A172 (cell line): ENCODE results near the gene MTARC1. TPM values are rescaled to one million over a fixed set of nuclear protein-coding genes. Genes with fewer than 3 reads are reported as not detected.

Experiments
- DNase-seq: peaks from one replicate; pipeline ENCODE4 v3.0.0-alpha.2; 2015; ENCODE audit warnings: low spot score
- total RNA-seq: library from RNA; depleted of rRNA; stranded (reverse); fragments of >200 nt; shearing (Covaris generic); gene quantifications from 2 replicates; pipeline ENCODE4 v1.2.3, GENCODE V29; 2014

The MTARC1 gene
- total RNA-seq, 1 experiment from 2014 or later: not detected

DNA sequence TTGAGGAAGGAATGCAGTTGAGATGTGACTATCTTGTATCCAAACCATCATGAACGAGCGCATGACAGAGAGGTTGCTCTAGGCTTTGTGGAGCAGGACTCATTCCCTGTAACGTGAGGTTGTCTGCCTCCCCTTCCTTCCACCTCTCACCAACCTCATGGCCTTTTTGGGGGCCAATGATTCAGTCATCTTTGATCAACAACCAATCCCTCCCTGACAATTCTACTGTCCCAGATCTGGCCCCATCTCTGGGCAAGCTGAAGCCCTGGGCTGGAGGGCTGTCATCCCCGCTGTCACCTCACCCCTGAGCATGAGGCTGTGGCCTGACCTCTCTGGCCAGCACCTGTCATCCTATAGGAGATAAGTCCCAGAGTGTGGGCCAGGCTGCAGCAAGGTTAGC is 19.7 kb downstream of the MTARC1 start:
- no peak for DNase-seq

DNA sequence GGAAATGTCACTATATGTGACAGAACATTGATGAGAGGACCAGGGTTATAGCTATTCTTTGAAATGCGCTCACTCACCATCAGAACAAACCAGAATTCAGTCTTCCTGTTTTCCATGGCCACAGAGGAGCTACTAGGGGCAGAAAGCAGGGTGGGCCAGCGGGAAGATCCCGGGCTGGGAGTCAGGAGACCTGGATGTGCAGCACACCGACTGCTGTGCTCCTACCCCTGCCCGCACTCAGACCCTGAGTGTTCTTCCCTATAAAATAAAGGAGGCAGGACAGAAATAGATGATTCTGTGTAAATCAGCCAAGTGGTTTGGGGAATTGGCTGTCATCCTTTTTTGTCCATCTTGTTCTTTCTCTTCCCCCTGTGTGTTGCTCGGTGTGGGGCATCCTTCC is 21.0 kb downstream of the MTARC1 start:
- DNase-seq: no peak

DNA sequence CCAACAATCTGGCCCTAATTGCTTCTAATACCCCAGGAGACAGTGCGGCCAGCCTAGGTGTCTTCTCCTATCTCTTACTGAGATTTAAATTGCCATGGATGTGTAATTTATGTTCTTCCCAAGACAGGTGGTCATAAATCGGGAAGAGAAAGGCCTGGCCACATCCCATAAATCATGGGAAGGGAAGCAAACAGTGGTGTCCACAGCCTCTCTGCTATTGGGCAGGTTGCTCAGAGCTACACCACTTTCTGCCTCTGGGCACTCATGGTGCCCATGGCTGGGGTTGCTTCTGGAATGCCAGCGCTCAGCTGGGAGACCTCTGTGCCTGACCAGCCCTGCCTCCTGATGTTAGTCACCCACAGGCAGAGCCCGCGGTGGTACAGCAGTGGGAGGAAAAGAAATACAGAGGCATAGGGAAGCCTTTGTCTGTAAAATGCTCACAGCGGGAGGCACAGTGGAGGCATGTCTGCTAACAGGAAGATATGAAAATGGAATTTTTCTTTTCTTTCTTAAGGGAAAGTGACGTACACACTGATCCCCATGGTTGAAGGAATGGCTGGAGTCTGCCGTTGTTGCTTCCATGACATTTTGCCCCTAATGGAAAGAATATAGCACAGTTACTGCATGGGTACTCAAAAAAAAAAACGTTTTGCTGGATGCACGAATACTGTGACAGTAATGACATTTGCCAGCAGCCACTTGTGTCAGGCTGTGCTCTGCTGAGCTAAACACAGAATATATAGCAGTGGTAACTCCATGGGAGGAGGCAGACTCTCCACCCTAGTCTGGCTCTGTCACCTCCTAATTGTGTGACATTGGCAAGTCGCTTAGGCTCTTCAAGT is 21.9 kb downstream of the MTARC1 start:
- DNase-seq: peak; percentile 95

DNA sequence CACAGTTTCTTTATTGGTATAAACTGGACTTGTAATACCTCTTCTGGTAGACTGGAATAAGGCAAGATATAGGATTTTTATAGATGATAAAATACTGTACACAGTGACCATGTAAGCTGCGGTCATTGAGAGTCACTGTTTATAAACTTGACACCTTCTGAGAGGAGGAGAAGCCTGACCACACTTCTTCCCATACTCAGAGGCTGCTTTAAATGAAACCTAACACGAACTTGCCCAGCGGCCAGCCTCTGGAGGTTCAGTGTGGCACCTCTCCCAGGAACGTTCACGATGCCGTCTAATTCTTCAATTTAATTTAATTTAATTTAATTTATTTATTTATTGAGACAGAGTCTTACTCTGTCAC is 22.5 kb downstream of the MTARC1 start:
- DNase-seq: no peak

DNA sequence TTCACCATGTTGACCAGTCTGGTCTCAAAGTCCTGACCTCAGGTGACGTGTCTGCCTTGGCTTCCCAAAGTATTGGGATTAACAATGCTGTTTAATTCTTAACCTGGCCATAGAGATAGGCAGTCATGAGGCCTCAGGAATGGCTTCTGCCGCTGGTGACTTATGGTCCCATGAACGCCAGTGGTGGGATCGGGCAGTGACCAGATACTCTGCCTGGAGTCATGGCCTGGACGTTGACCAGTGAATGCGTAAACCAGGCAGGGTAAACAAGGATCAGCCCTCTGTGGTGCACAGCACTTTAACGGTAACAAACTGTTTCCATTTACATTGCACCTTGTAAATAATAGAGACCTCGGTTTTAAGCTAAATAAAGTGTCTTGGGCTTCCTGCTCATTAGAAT is 23.0 kb downstream of the MTARC1 start:
- no peak for DNase-seq

DNA sequence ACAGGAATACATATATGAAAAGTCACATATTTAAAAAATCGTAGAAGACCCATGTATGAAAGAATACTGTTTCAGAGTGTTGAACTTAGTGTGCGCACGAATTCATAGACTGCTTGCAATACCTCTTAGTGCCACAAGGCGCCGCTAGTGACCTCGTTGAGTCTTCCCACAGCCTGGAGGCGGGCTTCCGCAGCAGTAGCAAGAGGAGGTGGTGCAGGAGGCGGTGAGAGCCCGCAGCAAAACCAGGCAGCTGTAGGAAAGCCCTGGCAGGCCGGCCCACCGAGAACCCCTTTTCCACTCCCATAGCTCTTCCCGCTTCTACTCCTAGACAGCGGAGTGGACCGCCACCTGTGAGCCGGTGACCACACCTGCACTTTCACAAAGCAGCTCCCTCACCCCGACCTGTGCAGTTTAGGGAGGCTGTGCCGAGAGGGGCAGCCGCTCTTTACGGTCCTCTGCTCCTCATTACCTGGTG is 23.5 kb downstream of the MTARC1 start:
- peak; percentile 79 for DNase-seq

DNA sequence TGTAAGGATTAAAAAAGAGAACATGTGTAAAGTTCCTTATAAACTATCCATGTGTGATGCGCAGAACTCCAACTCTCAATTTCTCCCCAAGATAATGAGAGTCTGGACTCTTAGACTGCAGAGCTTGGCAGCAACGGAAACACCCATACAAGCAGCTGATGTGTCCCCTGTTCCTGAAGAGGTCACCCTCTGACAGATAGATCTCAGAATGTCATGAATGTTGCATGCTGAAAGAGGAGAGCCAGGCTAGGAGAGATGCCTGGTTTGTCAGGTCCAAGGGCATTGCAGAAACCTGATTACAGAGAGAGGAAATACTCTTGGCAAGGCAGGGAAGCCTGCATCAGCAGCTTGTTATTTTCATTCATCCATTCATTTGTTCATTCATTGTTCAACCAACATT is 24.2 kb downstream of the MTARC1 start:
- no peak for DNase-seq

DNA sequence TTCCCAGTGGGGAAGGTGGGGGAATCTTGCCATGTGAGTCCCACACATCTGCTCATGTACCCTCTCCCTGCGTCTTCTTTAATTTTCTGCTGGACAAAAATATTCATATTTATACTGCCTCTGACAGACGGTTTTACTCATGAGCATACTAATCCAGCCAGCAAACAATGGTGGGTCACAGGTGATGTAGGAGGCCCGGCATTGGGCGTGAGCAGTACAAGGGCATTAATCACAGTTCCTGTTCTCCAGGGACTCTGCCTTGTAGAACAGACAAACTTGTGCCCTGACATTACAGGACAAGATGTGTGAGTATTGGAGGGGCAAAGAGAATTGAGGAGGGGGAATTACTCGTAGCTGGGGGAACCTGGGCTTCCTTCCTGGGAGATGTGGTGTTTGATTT is 25.0 kb downstream of the MTARC1 start:
- DNase-seq: no peak

DNA sequence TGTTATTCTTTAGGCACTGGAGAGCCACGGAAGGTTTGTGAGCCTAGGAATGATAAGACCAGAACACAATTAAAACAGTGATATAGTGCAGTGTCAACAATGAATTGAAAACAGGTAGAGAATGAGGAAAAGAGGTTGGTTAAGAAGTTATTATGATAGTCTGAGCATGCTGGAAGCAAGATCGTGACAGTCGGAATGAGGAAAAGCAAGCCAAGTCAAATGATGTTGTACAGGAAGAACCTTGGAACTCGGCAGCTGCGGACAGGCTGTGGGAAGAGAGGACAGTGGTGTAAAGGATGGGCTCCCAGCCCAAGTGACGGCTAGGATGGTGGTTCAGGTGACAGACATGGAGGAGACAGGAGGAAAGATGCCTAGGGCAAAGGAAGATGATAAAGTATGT is 25.6 kb downstream of the MTARC1 start:
- DNase-seq: no peak

DNA sequence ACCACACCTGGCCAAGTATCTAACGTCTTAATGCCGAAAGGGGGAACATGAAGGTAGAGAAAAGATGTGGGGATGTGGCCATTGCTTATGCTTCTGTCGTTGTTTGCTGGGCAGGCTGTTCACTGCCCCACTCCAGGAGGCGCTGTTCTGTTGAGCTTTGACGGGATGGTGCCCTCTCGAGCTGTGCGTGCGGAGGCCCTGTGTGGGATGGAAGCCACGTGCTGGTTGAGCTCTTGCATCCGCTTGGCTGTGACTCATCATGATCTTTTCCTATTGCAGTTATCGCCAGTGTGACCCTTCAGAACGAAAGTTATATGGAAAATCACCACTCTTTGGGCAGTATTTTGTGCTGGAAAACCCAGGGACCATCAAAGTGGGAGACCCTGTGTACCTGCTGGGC is 26.3 kb downstream of the MTARC1 start:
- DNase-seq: no peak

DNA sequence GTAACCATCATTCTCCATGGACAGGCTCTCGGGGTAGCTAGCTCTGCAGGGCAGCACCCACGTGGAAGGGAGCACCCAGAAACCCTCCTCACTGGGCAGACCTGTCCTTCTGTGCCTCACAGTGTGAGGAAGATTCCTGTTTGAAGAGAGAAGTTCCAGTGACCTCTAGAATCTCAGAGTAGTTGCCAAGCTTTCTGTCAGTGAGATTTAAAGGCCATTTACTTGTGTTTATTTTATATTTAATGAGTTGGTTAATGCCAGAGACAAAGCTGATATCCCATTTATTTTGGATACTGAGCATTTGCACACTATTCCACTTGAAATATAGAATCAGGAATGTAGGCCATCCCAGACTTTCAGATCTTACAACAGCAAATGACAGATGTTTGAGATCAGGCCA is 28.7 kb downstream of the MTARC1 start:
- no peak for DNase-seq

DNA sequence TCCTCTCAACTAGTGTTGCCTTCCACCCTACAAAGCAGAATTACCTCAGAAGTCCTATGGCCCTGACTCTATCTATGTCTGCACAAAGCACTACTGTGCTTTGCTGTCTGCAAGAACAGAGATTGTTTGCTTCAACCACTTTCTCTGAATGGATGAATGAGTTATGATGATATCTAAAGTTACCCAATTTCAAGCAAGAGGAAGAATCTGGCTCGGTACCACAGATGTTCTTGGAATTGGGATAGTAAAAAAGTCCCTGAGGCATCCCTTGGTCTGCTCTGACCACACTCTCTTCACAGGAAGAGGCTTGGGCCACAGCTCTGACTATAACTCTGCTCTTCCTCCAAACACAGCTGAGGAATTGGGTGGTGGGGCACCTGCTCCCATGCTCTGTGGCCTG is 31.2 kb downstream of the MTARC1 start:
- no peak for DNase-seq

DNA sequence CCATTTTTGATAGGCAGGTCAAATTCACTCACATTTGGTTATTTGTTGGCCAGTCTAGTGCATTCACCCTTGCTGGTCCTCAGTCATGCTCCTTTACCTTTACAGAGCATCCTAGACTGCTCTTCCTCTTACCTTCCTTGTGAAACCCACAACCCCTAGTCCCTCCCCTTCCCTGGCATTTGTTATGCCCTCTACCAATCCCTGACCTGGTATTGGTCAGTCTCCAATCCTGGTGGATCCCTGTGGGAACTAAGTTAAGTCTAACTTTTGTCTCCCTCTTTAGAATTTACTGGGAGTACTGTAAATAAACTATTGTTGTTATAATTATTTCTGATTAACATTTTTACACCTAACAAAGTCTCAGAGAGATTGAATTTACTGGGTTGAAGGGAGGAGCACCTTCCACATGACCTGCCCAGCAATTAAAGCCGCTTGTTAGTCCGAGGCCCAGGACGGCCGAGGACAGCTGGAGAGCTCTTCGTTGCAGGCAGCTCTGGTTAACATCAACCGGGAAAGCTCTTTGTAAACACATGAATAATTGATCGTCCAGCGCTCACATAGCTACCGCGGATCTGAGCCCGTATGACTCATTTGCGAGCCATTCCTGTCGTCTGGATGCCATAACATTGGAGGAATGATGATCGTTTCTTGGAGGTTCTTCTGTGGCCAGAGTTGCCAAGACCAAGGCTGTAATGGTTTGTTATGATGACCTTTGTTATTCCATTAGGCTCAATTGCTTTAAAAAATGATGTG is 31.9 kb downstream of the MTARC1 start:
- DNase-seq: peak; percentile 77

DNA sequence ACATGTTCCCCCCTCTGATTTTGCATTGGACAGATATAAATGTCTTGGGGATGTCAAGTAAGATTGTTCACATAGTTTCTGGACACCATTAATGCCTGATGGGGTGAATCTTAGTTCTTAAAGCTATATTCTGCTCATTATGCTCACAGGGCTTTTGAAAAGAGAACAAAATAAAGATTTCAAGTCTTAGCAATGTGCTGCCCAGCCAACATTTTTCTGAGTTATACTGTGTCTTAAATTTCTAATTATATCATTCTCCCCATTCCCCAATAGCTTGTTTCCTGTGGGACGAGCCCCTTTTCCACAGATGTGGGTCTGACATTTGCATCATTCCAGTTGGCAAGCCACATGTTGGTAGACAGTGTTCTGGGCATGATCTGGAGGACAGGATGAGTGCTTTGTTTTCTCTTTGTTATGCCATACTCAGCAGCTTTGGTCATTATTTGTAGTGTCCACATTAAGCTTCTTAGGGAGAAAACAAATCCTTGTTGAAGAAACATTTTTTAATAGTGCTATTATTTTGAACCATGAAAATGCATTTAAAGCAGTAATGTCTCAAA is 32.8 kb downstream of the MTARC1 start:
- no peak for DNase-seq

DNA sequence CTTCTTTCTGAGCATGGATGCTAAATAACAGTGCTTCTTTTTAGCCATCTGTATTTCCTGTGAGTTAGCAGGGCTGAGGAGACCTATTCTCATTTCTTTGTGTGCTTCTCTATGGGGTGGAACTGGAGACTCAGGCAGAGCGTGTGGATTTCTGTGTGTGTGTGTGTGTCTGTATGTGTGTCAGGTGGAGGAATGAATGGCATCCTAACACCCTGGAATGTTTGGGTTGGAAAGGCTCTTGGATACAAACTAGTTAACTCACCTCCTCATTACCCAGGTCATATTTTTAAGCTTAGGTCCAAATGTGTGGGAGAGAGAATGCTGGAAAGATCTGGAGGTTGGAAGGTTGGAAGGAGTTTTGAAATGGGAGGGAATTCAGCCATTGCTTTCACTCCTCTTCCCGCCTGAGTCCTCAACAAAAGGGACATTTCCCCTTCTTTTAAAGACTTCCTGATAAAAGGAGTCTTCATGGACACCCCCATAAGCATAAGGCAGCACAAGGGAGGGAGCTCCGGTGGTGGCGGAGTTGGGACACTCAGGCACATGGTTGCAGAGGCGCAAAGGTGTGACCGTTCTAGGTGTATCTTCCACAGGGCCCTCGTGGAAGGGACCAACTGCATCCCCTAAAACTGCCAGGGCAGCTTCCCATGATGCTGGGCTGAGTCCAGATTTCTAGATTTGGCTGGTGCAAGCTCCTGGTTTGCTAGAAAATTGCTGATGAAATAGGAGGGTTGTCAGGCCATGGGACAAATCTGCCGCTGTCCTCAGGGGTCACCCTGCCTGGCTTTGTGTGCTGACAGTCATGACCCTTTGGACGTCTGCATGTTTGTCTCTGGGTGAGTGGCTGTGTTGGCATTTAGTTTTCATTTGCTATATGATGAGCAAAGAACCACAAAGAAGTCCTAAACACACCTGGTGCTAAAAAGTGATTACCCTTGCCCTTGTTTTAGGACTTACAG is 37.6 kb downstream of the MTARC1 start:
- DNase-seq: no peak

DNA sequence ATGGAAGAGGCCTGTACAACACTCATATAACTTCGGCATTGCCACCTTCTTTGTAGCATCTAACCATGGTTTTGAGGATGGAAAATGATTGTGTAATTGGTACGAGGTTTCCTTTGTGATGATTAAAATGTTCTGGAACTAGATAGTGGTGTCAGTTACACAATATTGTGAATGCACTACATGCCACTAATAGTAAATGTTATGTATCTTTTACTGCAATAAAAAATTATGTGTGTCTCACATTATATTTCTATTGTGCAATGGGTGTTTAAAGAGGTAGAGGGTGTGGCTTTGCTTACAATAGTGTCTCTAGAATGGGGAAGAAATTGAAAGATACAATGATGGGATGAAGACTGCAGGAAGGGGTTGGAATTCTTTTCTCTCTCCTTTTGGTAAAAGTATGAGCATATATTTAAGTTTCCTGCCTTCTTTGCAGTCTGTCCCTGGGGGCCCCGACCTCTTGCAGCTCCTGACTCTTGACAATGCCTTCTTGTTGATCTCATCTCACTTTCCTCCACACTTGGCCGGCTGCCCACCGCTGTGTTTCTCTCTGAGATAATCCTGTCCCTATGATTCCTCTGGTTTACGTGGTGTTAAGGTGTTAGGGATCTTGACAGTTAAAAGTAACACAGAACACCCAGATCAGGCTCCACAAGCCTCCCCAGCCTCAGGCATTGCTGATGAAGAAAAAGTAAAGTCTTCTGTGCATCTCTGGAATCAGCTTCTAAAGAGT is 39.3 kb downstream of the MTARC1 start:
- DNase-seq: no peak

DNA sequence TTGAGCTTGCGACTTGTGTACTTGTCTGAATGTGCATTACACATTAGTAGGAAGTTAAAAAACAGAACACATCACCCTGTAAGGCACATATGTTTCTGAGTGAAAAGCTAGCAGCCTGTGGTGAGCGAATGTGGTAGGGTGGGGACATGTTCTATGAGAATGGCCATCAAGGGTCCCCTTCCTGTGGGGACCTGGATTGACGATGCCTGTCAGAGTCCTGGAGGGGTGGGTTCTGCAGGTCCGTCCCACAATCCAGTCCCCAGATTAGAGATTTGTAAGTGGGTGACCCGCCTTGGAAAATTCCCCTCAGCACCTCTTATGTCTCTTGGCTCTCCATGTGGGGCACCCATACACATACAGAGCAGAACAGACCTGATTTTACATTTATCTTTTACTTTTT is 40.0 kb downstream of the MTARC1 start:
- DNase-seq: no peak

DNA sequence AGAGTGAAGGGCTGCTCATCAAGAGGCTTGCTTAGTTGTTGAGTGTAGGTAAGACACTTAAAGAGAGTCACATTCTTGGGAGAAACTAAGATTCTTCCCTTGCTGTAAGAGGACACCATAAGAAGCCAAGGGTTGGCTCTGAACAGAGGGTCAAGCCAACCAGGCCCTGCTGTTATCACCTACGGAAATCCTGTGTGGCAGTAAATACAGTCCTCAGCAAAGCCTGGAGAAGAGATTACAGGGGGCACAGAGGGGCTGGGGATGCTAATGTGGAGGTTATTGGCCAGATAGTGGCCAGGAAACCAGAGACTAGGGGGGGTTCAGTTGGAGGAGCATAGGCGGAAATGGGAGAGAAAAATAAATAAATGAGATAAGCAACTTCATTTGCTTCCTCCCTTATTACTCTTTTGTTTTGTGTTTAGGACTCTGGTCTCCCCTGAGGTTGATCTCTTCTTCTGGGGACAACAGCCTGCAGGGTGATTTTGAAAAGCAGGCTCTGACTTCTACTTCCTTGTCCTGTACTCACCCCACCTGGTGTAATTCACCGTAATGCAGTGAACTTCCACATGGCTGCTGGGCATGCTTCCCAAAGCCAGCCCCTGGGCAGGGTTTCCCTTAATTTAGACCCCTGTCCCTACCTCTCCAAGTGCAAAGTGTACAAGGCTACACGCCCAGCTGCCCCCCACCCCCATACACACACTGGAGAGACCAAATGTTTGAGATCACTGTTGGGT is 40.9 kb downstream of the MTARC1 start:
- no peak for DNase-seq

DNA sequence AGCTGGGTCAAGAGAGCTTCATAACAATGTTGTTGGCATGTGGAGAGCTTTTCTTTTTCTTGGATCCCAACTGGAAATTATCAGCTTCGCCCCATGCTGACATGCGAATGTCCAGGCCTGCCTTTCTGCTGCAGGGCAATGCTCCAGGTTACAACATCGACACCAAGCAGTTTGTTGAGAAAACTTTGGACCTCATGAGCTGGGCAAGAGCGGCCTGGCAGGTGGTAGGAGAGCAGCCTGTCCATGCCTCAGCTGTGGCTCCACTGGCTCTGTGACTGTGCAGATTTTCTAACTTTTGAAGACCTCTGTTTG is 41.4 kb downstream of the MTARC1 start:
- DNase-seq: no peak

DNA sequence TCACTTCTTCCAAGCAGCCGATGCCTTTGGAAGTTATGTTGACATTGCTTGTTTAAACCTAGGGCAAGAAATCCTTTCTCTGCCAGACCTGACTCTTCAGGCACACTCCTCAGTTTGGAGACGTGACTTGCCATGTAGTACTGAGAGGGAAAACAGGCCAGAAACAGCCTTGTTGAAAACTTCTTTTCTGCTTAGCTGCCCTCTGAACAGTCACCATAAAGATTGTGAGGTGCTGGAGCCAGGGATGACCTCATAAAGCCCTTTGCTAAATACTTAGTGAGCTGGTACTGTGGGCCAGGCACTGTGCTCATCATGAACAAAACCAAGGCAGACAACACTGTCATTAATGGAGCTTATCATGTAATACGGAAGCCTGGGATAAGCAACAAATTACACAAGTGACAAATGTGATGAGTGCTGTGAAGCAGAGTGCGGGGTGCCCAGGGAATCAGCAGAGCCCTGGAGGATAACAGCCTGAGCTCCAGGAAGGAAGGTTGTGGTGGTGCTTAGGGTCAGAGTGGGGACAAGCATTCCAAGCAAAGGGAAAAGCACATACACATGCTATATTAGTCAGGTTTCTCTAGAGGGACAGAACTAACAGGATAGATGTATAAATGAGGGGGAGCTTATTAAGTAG is 42.4 kb downstream of the MTARC1 start:
- no peak for DNase-seq
